Muscle layer of colon (tissue), 2 donors: ENCODE results near the gene IL20RA.
"Not testable (repeated sequence)": the region's sequence is repeated elsewhere in the genome, so short reads cannot be mapped to it uniquely, and the experiment has no call there.

Experiments used
- H3K27ac ChIP-seq: one replicate; pipeline ENCODE4 v1.7.0; 2013; ENCODE audit warnings: low read depth, mild to moderate bottlenecking, low read length, moderate library complexity
- H3K27me3 ChIP-seq, 2 donors: one replicate each; pipeline ENCODE4 v1.7.0; 2013; ENCODE audit warnings: low read length in 2 of 2, mild to moderate bottlenecking in 2 of 2; ENCODE audit not compliant: insufficient read depth in 2 of 2, control insufficient read depth in 1 of 2
- H3K36me3 ChIP-seq: one replicate; pipeline ENCODE4 v1.7.0; 2013; ENCODE audit warnings: mild to moderate bottlenecking, low read length; ENCODE audit not compliant: insufficient read depth
- H3K4me1 ChIP-seq: one replicate; pipeline ENCODE4 v1.7.0; 2013; ENCODE audit warnings: mild to moderate bottlenecking, low read length; ENCODE audit not compliant: insufficient read depth
- H3K4me3 ChIP-seq, 2 donors: one replicate each; pipeline ENCODE4 v1.7.0; 2013; ENCODE audit warnings: low read length in 2 of 2, low read depth in 1 of 2, mild to moderate bottlenecking in 1 of 2, moderate library complexity in 1 of 2
- H3K9ac ChIP-seq: one replicate; pipeline ENCODE4 v1.7.0; 2013; ENCODE audit warnings: low read length
- H3K9me3 ChIP-seq: one replicate; pipeline ENCODE4 v1.7.0; 2013; ENCODE audit warnings: mild to moderate bottlenecking, low read length
- donor health status: abdominal sarcoma.
- donor health status: Adenocarcinoma of cecum.

The IL20RA gene

DNA sequence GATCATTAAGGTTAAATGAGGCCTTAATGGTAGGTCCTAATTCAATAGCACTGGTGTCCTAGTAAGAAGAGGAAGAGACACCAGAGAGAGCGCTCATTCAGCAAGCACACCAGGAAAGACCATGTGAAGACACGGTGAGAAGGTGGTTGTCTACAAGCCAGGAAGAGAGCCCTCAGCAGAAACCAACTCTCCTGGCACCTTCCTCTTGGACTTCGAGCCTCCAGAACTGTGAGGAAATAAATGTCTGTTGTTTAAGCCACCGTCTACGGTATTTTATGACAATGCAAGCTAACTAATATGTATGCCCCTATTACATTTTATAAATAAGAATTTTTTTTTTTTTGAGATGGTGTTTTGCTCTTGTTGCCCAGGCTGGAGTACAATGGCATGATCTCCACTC, 59.3 kb downstream of the IL20RA start:
- Histone ChIP-seq H3K4me1 (peaks cover 7% of the 10 kb centered on the region), H3K9ac (no peak overlapping the region), H3K4me3 (no peak overlapping the region), H3K36me3 (no peaks in the 10 kb centered on the region), H3K27ac (no peak overlapping the region), H3K9me3 (no peaks in the 10 kb centered on the region), H3K27me3 (peaks cover 0 to 13% of the 10 kb centered on the region in 2 donors)

DNA sequence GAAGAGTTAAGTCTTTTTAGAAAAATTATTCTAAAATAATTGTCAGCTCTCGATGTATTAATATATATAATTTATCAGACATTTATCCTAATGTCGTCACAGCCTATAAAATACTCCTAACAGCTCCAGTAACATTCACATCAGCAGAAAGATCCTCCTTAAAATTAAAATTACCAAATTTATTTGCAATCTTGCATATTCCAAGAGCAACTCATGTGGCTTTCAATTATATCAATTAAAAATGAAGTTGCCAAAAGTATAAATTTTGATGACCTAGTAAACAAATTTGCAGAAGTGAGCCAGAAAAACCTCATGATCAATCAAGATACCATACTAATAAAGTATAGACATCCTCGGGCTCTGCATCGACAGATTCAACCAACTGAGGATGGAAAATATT, 60.2 kb downstream of the IL20RA start:
- H3K36me3 ChIP-seq, result no peaks in the 10 kb centered on the region
- no peak overlapping the region for H3K4me3 ChIP-seq
- peaks cover 0 to 5% of the 10 kb centered on the region in 2 donors for H3K27me3 ChIP-seq
- no peak overlapping the region for H3K27ac ChIP-seq
- no peaks in the 10 kb centered on the region for H3K9me3 ChIP-seq
- no peak overlapping the region for H3K9ac ChIP-seq
- H3K4me1 ChIP-seq, result no peaks in the 10 kb centered on the region

DNA sequence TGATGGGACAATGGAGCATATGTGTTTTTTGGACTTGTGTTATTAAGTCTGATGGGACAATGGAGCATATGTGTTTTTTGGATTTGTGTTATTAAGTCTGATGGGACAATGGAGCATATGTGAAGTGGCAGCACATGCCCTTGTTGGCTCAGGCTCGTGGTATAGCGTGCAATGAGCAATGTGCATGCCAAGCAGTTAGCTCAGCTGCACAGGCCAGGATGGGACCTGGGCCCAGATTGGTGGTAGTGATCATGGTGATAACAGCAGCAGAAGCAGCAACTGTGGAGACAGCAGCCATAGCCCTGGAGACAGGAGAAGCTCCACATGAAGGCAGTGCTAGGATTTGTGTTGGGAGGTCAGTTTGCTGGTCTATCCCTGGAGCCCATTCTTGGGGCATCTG, 61.1 kb downstream of the IL20RA start:
- H3K4me3 ChIP-seq, result no peak overlapping the region
- H3K36me3 ChIP-seq, result no peaks in the 10 kb centered on the region
- H3K9me3 ChIP-seq, result no peaks in the 10 kb centered on the region
- no peaks in the 10 kb centered on the region for H3K27me3 ChIP-seq
- H3K4me1 ChIP-seq, result no peaks in the 10 kb centered on the region
- H3K9ac ChIP-seq, result no peak overlapping the region
- no peak overlapping the region for H3K27ac ChIP-seq

DNA sequence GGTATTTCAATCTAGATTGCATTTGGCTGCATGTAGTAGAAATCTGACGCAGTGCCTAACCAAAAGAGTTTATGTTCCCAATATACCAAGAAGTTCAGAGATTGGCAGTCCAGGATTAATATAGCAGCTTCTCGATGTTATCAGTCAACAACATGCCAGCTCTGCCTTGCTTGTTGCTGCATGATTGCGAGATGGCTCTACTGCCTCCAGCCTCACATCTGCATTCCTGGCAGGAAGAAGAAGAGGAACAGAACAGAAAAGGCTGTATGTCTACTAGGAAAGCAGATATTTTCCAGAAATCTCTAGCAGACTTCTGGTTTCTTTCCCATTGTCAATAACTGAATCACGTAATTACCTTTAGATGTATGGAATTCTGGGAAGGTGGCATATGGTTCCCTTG, 61.8 kb downstream of the IL20RA start:
- Histone ChIP-seq H3K36me3 (no peaks in the 10 kb centered on the region), H3K27ac (no peak overlapping the region), H3K4me1 (no peaks in the 10 kb centered on the region), H3K9me3 (no peaks in the 10 kb centered on the region), H3K4me3 (no peak overlapping the region), H3K9ac (no peak overlapping the region), H3K27me3 (no peaks in the 10 kb centered on the region)

DNA sequence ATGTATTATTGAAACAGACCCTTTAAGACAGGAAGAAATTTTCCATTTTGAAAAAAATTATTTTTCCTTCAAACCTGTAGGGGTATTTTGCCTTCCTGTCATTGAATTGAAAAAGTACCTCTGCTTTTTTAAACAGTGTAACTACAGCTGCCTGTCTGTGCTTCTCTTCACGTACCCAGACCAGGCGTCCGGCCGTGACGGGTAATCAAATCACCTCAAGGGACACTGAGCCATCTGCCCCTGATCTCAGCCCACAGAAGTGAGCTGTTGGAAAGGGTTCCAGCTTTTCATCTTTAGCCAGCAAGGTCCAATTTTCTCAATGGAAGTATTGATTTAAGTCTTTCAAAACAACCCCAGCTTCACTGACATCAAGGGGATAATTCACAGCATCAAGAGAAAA, 64.7 kb downstream of the IL20RA start:
- H3K4me3 ChIP-seq, result no peak overlapping the region
- H3K9me3 ChIP-seq, result no peaks in the 10 kb centered on the region
- no peaks in the 10 kb centered on the region for H3K4me1 ChIP-seq
- H3K9ac ChIP-seq, result no peak overlapping the region
- H3K27ac ChIP-seq, result no peak overlapping the region
- no peaks in the 10 kb centered on the region for H3K36me3 ChIP-seq
- H3K27me3 ChIP-seq, result no peaks in the 10 kb centered on the region

DNA sequence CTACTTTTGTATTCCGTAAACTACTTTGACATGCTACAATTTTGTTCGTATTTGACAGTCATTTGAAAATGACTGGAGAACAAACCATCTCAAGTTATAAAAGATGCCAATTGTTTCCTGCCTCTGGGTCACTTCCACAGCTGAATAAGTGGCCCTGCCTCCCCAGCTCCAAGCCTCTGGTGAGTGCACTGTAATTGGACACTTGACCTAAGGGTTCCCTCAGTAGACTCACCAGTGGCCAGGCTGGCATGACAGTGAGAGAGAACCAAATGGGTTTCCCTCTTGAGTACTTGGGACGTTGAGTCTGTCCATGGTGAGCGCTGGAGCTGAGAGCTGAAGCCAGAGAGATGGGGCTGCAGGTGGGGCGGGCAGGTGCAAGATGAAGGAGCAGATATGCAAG, 65.6 kb downstream of the IL20RA start:
- no peaks in the 10 kb centered on the region for H3K4me1 ChIP-seq
- no peaks in the 10 kb centered on the region for H3K9me3 ChIP-seq
- H3K9ac ChIP-seq, result no peak overlapping the region
- H3K4me3 ChIP-seq, result no peak overlapping the region
- H3K36me3 ChIP-seq, result no peaks in the 10 kb centered on the region
- H3K27ac ChIP-seq, result no peak overlapping the region
- no peaks in the 10 kb centered on the region for H3K27me3 ChIP-seq

DNA sequence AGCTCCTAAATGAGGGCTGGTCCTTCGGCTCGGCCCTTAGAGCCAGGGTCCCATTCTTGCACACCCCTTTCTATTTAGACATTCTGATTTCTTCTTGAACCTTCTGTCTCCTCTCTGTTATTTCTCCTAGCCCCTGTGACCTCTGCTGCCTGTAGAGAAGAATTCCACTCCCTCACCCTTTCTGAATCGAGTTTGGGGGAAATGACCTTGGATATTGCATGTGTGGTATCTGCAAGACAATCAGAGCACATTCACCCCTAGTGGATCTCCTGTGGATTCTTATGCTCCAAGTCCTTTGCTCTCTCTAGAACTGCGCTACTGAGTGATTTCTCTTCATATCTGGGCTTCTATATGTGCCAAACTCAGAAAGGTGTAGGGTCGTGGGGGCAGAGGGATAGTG, 67.7 kb downstream of the IL20RA start:
- Histone ChIP-seq H3K36me3 (no peaks in the 10 kb centered on the region), H3K4me1 (no peaks in the 10 kb centered on the region), H3K9ac (no peak overlapping the region), H3K27ac (no peak overlapping the region), H3K27me3 (no peaks in the 10 kb centered on the region), H3K4me3 (no peak overlapping the region), H3K9me3 (no peaks in the 10 kb centered on the region)

DNA sequence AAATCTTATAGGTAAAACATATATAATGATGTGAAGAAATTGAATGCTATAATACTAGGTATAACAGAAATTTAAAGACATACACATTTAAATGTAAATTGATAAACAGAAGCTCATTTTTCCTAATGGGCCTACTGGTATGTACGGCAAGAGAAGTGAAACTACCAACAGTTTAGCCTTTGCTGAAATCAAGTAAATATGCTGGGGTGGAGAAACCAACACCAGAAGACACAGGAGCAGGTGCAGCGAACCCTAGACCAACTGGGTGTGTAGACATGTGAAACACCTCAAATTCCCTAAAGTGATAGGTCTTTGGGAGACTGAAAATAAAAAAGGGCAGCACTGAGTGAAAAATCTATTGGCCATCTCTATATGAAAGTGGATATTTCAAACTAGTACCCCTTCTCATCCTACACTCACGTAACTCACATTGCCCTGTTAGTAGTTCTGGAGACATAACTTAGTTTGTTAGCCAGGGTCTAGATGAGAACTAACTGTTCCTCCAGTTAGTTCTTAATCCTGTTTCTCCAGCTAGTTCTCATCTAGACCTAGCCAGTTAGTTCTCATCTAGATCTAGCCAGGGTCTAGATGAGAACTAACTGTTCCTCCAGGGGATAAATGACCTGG, 69.6 kb downstream of the IL20RA start:
- Histone ChIP-seq H3K36me3 (no peaks in the 10 kb centered on the region), H3K9ac (no peak overlapping the region), H3K4me1 (no peaks in the 10 kb centered on the region), H3K27ac (no peak overlapping the region), H3K4me3 (no peak overlapping the region), H3K27me3 (no peaks in the 10 kb centered on the region), H3K9me3 (no peaks in the 10 kb centered on the region)

DNA sequence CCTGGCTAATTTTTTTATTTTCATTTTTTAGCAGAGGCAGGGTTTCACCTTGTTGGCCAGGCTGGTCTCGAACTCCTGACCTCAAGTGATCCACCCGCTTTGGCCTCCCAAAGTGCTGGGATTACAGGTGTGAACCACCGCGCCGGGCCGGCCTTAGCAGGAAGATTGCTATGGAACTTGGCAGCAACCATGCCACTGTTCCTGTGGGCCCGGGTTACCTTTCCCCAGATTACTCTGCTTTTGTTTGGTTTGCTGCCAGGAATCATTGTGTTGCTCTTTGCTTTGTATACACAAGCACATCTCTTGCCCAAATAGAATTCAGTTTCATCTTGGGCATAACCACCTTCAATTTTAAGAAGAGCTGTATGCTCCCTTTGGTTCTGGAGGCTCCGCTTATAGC, 71.0 kb downstream of the IL20RA start:
- not testable (repeated sequence) for H3K4me3 ChIP-seq, H3K27me3 ChIP-seq, H3K9ac ChIP-seq, H3K4me1 ChIP-seq, H3K27ac ChIP-seq, H3K9me3 ChIP-seq, H3K36me3 ChIP-seq

DNA sequence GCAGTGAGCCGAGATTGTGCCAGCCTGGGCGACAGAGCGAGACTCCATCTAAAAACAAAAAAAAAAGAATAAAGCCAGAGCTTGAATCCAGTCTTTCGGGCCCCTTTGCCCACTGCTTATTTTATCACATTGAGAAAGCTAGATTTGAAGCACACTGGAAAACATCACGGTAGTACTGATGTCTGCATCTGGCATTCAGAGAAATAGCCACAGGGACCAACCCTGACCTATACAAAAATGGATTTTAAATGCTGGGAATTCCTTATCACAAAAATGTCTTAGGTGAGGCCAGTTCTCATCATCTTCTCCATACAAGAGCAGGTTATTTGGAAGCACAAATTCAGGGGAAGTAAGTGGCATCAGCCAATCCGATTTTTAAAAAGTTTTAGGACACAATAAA, 73.2 kb downstream of the IL20RA start:
- no peak overlapping the region for H3K4me3 ChIP-seq
- no peak overlapping the region for H3K9ac ChIP-seq
- H3K36me3 ChIP-seq, result no peaks in the 10 kb centered on the region
- no peaks in the 10 kb centered on the region for H3K9me3 ChIP-seq
- no peaks in the 10 kb centered on the region for H3K27me3 ChIP-seq
- no peaks in the 10 kb centered on the region for H3K4me1 ChIP-seq
- H3K27ac ChIP-seq, result no peak overlapping the region

DNA sequence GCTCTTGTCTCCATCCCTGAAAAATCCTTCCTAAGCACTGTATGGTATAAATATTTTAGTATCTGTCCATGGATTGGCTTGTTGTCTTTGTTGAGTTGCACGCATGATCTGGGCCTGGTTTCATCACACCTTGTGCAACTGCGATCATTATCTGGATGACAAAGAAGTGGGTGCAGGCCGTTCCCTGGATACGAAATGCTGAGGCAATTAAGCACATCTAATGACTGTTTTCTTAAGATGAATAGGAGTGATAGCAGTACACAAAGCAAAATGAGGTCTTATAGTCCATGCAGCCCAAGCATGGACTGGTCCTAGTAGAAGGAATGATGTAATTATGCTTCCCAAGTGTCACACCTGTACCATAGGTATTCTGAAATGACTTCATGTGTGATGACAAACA, 74.8 kb downstream of the IL20RA start:
- Histone ChIP-seq H3K4me3 (no peak overlapping the region), H3K27me3 (no peaks in the 10 kb centered on the region), H3K27ac (no peak overlapping the region), H3K9me3 (no peaks in the 10 kb centered on the region), H3K36me3 (no peaks in the 10 kb centered on the region), H3K4me1 (no peaks in the 10 kb centered on the region), H3K9ac (no peak overlapping the region)

DNA sequence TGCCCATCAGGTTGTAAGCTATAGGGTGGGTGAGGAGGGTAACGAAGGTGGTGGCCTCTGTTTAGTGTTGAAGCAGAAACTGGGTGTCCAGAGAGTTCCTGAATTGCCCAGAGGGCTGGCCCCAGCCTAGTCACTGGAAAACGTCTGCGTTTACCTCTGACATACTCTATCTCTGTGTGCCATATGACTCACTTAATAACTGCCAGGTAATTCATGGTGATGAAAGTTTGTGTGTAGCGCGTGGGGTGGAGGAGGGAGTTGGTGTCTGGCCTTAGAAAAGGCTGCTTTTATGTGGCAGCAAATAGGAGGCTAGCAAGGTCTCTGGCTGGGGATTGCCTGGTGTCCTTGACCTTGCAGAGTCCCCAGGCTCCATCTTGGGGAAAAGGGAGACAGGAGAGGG, 75.3 kb downstream of the IL20RA start:
- no peaks in the 10 kb centered on the region for H3K4me1 ChIP-seq
- H3K9me3 ChIP-seq, result no peaks in the 10 kb centered on the region
- H3K27me3 ChIP-seq, result no peaks in the 10 kb centered on the region
- no peak overlapping the region for H3K27ac ChIP-seq
- no peaks in the 10 kb centered on the region for H3K36me3 ChIP-seq
- no peak overlapping the region for H3K4me3 ChIP-seq
- H3K9ac ChIP-seq, result no peak overlapping the region
